Limb (tissue), 2 donors: ENCODE results near the gene TRIM49D1.
"Not testable (repeated sequence)": the region's sequence is repeated elsewhere in the genome, so short reads cannot be mapped to it uniquely, and the experiment has no call there.

Experiments used
- DNase-seq, 2 donors: peaks; one replicate each; pipeline ENCODE4 v3.0.0-alpha.2; 2016; ENCODE audit errors: extremely low spot score in 2 of 2

Gene TRIM49D1, protein sequence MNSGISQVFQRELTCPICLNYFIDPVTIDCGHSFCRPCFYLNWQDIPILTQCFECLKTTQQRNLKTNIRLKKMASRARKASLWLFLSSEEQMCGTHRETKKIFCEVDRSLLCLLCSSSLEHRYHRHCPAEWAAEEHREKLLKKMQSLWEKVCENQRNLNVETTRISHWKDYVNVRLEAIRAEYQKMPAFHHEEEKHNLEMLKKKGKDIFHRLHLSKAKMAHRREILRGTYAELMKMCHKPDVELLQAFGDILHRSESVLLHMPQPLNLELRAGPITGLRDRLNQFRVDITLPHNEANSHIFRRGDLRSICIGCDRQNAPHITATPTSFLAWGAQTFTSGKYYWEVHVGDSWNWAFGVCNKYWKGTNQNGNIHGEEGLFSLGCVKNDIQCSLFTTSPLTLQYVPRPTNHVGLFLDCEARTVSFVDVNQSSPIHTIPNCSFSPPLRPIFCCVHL

DNA sequence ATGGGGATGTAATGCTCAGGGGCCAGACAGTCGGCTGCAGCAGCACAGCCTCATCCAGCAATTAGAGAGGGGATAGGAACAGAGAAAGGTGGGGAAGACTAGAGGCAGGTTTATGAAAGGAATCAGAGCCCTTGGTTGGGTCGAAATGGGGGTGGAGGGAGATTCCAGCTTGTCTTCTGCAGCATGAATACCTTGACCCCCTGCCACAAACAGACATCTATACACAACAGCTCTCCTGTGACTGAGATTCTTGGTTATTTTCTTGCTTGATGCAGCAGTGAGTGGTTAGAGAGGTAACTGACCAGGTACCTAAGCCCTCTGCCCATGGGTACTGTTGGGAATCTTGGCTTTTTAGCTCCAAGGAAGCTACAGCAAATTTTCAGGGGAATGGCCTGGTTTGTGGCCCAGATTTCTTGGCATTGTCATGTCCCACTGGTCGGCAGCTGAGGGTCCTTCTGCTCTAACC is at the start of gene TRIM49D1:
Gene TRIM49D1, minus strand, starts transcription at position 51 of the 466 bp plus-strand sequence. CDS start 4,535 bp downstream, outside the sequence.
- no peak for DNase-seq

DNA sequence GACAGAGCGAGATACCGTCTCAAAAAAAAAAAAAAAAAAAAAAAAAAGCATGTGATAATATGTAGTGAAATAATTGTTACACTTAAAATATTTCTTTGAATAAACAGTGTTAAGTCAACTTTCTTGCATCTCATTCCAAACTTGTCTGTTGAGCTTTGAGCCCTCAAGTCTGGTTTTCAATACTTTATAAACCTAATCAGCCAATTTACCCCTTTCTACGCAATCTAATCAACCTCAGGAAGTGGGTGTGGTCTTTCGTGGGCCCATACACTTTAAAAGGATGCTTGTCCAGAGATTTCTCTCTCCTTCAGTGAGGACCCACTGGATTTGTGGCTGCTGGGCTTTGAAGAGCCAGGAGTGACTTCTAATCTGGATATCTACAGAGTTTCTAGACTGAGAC is 43.7 kb upstream of the TRIM49D1 start, which contains the start of gene TRIM64:
Gene TRIM64, plus strand, starts transcription at position 301 of the 400 bp plus-strand sequence. CDS start 2,467 bp downstream, outside the sequence.
- DNase-seq, result not testable (repeated sequence)

GRCh38 chr11:89960833-89961232 is 38.8 kb upstream of the TRIM49D1 start:
- not testable (repeated sequence) for DNase-seq

DNA sequence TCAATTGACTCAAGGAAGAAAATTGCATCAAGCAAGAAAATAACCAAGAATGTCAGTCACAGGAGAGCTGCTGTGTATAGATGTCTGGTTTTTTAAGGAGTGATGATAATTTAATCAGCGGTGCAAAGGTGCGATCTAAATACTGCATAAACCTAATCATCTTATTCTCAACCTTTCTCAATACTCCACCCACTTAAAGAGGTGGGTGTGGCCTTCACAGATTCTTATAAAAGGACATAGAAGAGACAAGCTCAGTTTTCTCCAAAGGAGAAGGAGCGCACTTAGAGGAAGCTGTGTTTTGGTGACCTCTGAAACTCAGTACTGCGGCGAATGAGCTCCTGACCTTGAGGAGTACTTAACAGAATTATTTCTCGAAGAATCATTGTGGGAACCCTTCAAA is 1.7 kb upstream of the TRIM49D1 start, which contains the start of gene TRIM49D2:
Gene TRIM49D2, plus strand, starts transcription at position 301 of the 400 bp plus-strand sequence. CDS start 2,698 bp downstream, outside the sequence.
- DNase-seq, result not testable (repeated sequence)

GRCh38 chr11:89900809-89901208 is 21.2 kb downstream of the TRIM49D1 start:
- not testable (repeated sequence) for DNase-seq

DNA sequence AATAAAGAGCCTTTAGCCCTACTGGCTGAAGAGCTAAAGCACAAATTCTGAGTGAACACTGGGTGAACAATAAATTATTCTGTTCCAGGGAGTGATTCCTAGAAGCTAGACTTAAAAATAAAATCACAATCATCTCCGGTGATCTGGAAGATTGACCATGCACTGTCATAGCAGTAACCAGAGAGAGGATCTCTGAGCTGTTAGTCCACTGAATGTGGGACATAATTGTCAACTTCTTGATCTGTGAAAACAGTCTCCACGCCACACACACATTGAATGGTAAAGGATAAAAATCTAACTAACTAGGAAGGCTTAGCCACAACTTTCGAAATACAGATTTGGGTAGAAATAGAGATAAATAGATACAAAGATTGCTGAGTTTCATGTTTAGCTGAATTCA is 28.8 kb downstream of the TRIM49D1 start:
- not testable (repeated sequence) for DNase-seq

DNA sequence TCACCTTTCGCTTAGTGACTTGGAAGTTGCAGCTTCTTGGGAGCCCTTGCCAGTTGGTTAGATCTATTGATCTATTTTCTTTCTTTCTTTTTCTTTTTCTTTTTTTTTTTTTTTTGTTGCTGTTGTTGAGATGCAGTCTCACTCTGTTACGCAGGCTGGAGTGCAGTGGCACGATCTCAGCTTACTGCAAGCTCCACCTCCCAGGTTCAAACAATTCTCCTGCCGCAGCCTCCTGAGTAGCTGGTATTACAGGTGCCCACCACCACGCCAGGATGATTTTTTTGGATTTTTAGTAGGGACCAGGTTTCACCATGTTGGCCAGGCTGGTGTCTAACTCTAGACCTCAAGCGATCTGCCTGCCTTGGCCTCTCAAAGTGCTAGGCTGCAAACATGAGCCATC is 44.5 kb downstream of the TRIM49D1 start:
- DNase-seq, result not testable (repeated sequence)

- not testable (repeated sequence) for DNase-seq
Observed at GRCh38 chr11:89872588-89872987, 49.5 kb downstream of the TRIM49D1 start.

GRCh38 chr11:89865223-89865622 is 56.8 kb downstream of the TRIM49D1 start:
- DNase-seq, result not testable (repeated sequence)

DNA sequence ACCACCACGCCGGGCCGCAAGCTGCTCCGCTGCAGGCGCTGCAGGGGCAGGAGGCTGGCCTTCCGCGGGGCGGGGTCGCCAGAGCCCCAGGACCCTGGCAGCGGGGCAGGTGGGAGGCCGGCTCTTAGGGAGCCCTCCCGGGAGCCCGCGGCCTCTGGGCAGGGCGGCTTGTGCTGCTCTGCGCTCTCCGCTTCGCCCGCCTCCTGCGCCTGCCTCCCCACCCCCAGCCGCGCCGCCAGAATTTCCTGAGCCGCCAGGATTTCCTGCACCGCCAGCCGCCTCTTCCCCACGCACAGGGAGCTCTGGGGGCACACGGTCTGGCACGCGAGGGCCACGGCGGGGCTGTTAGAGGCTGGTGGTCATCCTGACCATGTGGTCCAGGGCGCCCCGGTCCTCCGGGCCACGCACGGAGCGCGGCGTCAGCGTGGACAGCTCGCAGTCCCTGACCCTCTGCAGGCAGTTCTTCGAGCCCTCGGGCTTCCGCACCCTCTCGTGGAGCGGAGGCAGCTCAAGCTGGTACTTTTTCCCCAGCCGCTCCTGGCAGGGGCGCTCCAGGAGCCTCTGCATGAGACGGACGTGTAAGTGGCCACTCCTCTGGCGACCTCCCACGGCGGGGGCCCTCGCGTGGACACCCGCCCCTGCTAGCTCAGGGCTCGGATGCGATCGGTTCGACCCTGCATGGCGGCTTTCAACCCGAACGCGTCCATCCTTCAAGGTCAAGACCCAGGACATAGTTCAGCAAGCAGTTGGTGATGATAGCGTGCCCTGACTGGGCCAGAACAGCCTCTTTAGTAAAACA is 57.9 kb downstream of the TRIM49D1 start:
- peak in 1 of 2 donors; percentile 54 for DNase-seq
